Activated T-cell treated with anti-CD3 and anti-CD28 coated beads, Interleukin-2, amount 50 U/mL, for 24 hours (primary cell): Measurements from ENCODE around the gene KANSL1.
A peak's percentile ranks its signal among the peaks of the same experiment; 100 is the strongest.
"Not testable (repeated sequence)": the region's sequence is repeated elsewhere in the genome, so short reads cannot be mapped to it uniquely, and the experiment has no call there.

Experiments used
- DNase-seq: peaks from one replicate; pipeline ENCODE4 v3.0.0-alpha.2; 2020
- H3K27ac Mint-ChIP-seq: 2 replicates; pipeline ENCODE4 v1.8.0; 2020; ENCODE audit warnings: mild to moderate bottlenecking, mixed read lengths
- H3K27me3 Mint-ChIP-seq: 2 replicates; pipeline ENCODE4 v1.8.0; 2020; ENCODE audit warnings: mixed read lengths
- H3K36me3 Mint-ChIP-seq: 2 replicates; pipeline ENCODE4 v1.8.0; 2020; ENCODE audit warnings: low read depth, mixed read lengths
- H3K4me1 Mint-ChIP-seq: 2 replicates; pipeline ENCODE4 v1.8.0; 2020; ENCODE audit warnings: low read depth, mixed read lengths
- H3K4me3 Mint-ChIP-seq: 2 replicates; pipeline ENCODE4 v1.8.0; 2020; ENCODE audit warnings: mild to moderate bottlenecking, moderate library complexity, mixed read lengths
- H3K9me3 Mint-ChIP-seq: 2 replicates; pipeline ENCODE4 v1.8.0; 2020; ENCODE audit warnings: mixed read lengths

The KANSL1 gene

GRCh38 chr17:46025510-46026165, 167.6 kb downstream of the KANSL1 start:
- Mint-ChIP-seq H3K4me3 (no peak overlapping the region), H3K27ac (peak overlapping the region; percentile 70), H3K36me3 (peaks cover 61% of the 10 kb centered on the region), H3K9me3 (no peaks in the 10 kb centered on the region), H3K27me3 (no peaks in the 10 kb centered on the region), H3K4me1 (peaks cover 12% of the 10 kb centered on the region)
- DNase-seq: no peak

- Mint-ChIP-seq H3K4me1 (peaks cover 17% of the 10 kb centered on the region), H3K27me3 (no peaks in the 10 kb centered on the region), H3K27ac (peak overlapping the region; percentile 70), H3K36me3 (peaks cover 55% of the 10 kb centered on the region), H3K9me3 (no peaks in the 10 kb centered on the region), H3K4me3 (no peak overlapping the region)
- DNase-seq: no peak
These were observed 168.2 kb downstream of the KANSL1 start for GRCh38 chr17:46025060-46025459.

- DNase-seq: no peak
- Mint-ChIP-seq H3K4me1 (peaks cover 19% of the 10 kb centered on the region), H3K27ac (no peak overlapping the region), H3K9me3 (no peaks in the 10 kb centered on the region), H3K4me3 (no peak overlapping the region), H3K27me3 (no peaks in the 10 kb centered on the region), H3K36me3 (peaks cover 52% of the 10 kb centered on the region)
These were observed 168.6 kb downstream of the KANSL1 start for GRCh38 chr17:46024590-46024989.

- Mint-ChIP-seq H3K36me3 (peaks cover 45% of the 10 kb centered on the region), H3K9me3 (no peaks in the 10 kb centered on the region), H3K4me1 (peaks cover 14% of the 10 kb centered on the region), H3K4me3 (no peak overlapping the region), H3K27me3 (no peaks in the 10 kb centered on the region), H3K27ac (peak overlapping the region; percentile 47)
- no peak for DNase-seq
These were observed 169.3 kb downstream of the KANSL1 start for GRCh38 chr17:46023783-46024388.

- not testable (repeated sequence) for H3K27me3 Mint-ChIP-seq, H3K9me3 Mint-ChIP-seq, DNase-seq, H3K4me3 Mint-ChIP-seq, H3K27ac Mint-ChIP-seq
- H3K4me1 Mint-ChIP-seq: peaks cover 18% of the 10 kb centered on the region
- H3K36me3 Mint-ChIP-seq: peaks cover 40% of the 10 kb centered on the region
These were observed 169.9 kb downstream of the KANSL1 start for GRCh38 chr17:46023366-46023765.

GRCh38 chr17:46020998-46021397, 172.2 kb downstream of the KANSL1 start:
- Mint-ChIP-seq H3K36me3 (peaks cover 20% of the 10 kb centered on the region), H3K27me3 (no peaks in the 10 kb centered on the region), H3K27ac (peak overlapping the region; percentile 87), H3K4me1 (peaks cover 18% of the 10 kb centered on the region), H3K9me3 (no peaks in the 10 kb centered on the region), H3K4me3 (no peak overlapping the region)
- DNase-seq: no peak

- peak overlapping the region; percentile 28 for H3K4me3 Mint-ChIP-seq
- H3K9me3 Mint-ChIP-seq: no peaks in the 10 kb centered on the region
- peaks cover 18% of the 10 kb centered on the region for H3K4me1 Mint-ChIP-seq
- peak overlapping the region; percentile 87 for H3K27ac Mint-ChIP-seq
- DNase-seq: peak; percentile 63
- no peaks in the 10 kb centered on the region for H3K27me3 Mint-ChIP-seq
- peaks cover 12% of the 10 kb centered on the region for H3K36me3 Mint-ChIP-seq
These were observed 173.0 kb downstream of the KANSL1 start for GRCh38 chr17:46020023-46020761.

GRCh38 chr17:46019408-46019925, 173.8 kb downstream of the KANSL1 start:
- not testable (repeated sequence) for H3K9me3 Mint-ChIP-seq, DNase-seq, H3K27me3 Mint-ChIP-seq, H3K4me3 Mint-ChIP-seq
- Mint-ChIP-seq H3K4me1 (peaks cover 18% of the 10 kb centered on the region), H3K36me3 (peaks cover 12% of the 10 kb centered on the region), H3K27ac (peak overlapping the region; percentile 87)

GRCh38 chr17:46013502-46014165, 179.6 kb downstream of the KANSL1 start:
- no peaks in the 10 kb centered on the region for H3K36me3 Mint-ChIP-seq
- no peaks in the 10 kb centered on the region for H3K27me3 Mint-ChIP-seq
- H3K4me1 Mint-ChIP-seq: peaks cover 4% of the 10 kb centered on the region
- H3K4me3 Mint-ChIP-seq: no peak overlapping the region
- no peaks in the 10 kb centered on the region for H3K9me3 Mint-ChIP-seq
- no peak for DNase-seq
- H3K27ac Mint-ChIP-seq: peak overlapping the region; percentile 8

GRCh38 chr17:46013127-46013501, 180.1 kb downstream of the KANSL1 start:
- H3K27ac Mint-ChIP-seq: no peak overlapping the region
- H3K36me3 Mint-ChIP-seq: no peaks in the 10 kb centered on the region
- no peaks in the 10 kb centered on the region for H3K4me1 Mint-ChIP-seq
- H3K27me3 Mint-ChIP-seq: no peaks in the 10 kb centered on the region
- no peak overlapping the region for H3K4me3 Mint-ChIP-seq
- H3K9me3 Mint-ChIP-seq: no peaks in the 10 kb centered on the region
- DNase-seq: no peak

- H3K36me3 Mint-ChIP-seq: no peaks in the 10 kb centered on the region
- no peak overlapping the region for H3K4me3 Mint-ChIP-seq
- DNase-seq: no peak
- H3K27ac Mint-ChIP-seq: no peak overlapping the region
- H3K4me1 Mint-ChIP-seq: no peaks in the 10 kb centered on the region
- H3K9me3 Mint-ChIP-seq: no peaks in the 10 kb centered on the region
- no peaks in the 10 kb centered on the region for H3K27me3 Mint-ChIP-seq
These were observed 180.6 kb downstream of the KANSL1 start for GRCh38 chr17:46012506-46013079.

- H3K27me3 Mint-ChIP-seq: no peaks in the 10 kb centered on the region
- no peaks in the 10 kb centered on the region for H3K36me3 Mint-ChIP-seq
- no peak for DNase-seq
- no peaks in the 10 kb centered on the region for H3K9me3 Mint-ChIP-seq
- H3K4me1 Mint-ChIP-seq: no peaks in the 10 kb centered on the region
- H3K27ac Mint-ChIP-seq: no peak overlapping the region
- H3K4me3 Mint-ChIP-seq: no peak overlapping the region
These were observed 181.3 kb downstream of the KANSL1 start for GRCh38 chr17:46011711-46012505.

GRCh38 chr17:46010597-46011186, 182.5 kb downstream of the KANSL1 start:
- Mint-ChIP-seq H3K4me1 (no peaks in the 10 kb centered on the region), H3K9me3 (no peaks in the 10 kb centered on the region), H3K27me3 (no peaks in the 10 kb centered on the region), H3K4me3 (no peak overlapping the region), H3K36me3 (no peaks in the 10 kb centered on the region), H3K27ac (no peak overlapping the region)
- DNase-seq: no peak
